ENCODE data around the gene BMAL1.

DNA sequence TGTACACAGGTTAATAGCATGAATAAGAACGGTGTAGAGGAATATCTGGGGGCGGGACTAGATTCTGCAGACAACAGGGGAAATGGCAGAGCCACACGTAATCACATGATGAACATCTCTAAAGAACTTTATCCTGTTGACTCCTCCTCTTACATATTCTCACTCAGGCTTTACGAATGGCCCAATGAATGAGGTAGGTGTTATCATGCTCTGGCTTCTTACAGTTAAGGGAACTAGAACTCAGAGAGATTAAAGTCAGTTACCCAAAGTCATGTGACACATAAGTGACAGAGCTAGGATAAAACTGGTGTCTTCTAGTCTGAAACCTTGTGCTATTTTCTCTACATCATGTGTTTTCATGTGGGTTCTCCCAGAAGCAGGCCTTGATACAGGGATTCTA is 49.0 kb upstream of the BMAL1 start:
- TF ChIP-seq CTCF (IDR thresholded peaks at IDR 0.05) (no peak), EP300 (IDR thresholded peaks at IDR 0.05) (no peak)
